Hepatocyte (in vitro differentiated cells): Measurements from ENCODE around the gene KRTAP5-4. TPM values are rescaled to one million over a fixed set of nuclear protein-coding genes. Genes with fewer than 3 reads are reported as not detected.

Experiments
- DNase-seq: peaks from one replicate; pipeline ENCODE4 v3.0.0-alpha.2; 2016; ENCODE audit warnings: low spot score
- H2AFZ ChIP-seq: fragments of 200-600 bp; sonication (generic); 2 replicates; pipeline ENCODE4 v1.6.0; 2016; ENCODE audit warnings: antibody characterized with exemption, mild to moderate bottlenecking
- H3K27ac ChIP-seq: fragments of 200-600 bp; sonication (generic); 2 replicates; pipeline ENCODE4 v1.5.1; 2016; ENCODE audit warnings: mild to moderate bottlenecking
- H3K27me3 ChIP-seq: fragments of 200-600 bp; sonication (generic); 2 replicates; pipeline ENCODE4 v1.6.1; 2016
- H3K36me3 ChIP-seq: fragments of 200-600 bp; sonication (generic); replicated peaks from 2 replicates; pipeline ENCODE4 v1.5.1; 2016; ENCODE audit warnings: low read depth; ENCODE audit not compliant: insufficient read depth
- H3K4me1 ChIP-seq: fragments of 200-600 bp; sonication (generic); 2 replicates; pipeline ENCODE4 v1.5.1; 2016; ENCODE audit warnings: mild to moderate bottlenecking, moderate library complexity; ENCODE audit not compliant: insufficient read depth
- H3K4me2 ChIP-seq: fragments of 200-600 bp; sonication (generic); 2 replicates; pipeline ENCODE4 v1.6.0; 2016
- H3K4me3 ChIP-seq: fragments of 200-600 bp; sonication (generic); 2 replicates; pipeline ENCODE4 v1.5.1; 2016; ENCODE audit warnings: mild to moderate bottlenecking
- H3K79me2 ChIP-seq: fragments of 200-600 bp; sonication (generic); 2 replicates; pipeline ENCODE4 v1.6.0; 2017; ENCODE audit warnings: mild to moderate bottlenecking
- H3K9me2 ChIP-seq: fragments of 200-600 bp; sonication (generic); replicated peaks from 2 replicates; pipeline ENCODE4 v1.6.0; 2017; ENCODE audit warnings: mild to moderate bottlenecking; ENCODE audit not compliant: insufficient read depth
- H3K9me3 ChIP-seq: fragments of 200-600 bp; sonication (generic); 2 replicates; pipeline ENCODE4 v1.5.1; 2016; ENCODE audit warnings: low read depth, mild to moderate bottlenecking
- H4K20me1 ChIP-seq: fragments of 200-600 bp; sonication (generic); 2 replicates; pipeline ENCODE4 v1.6.0; 2016; ENCODE audit warnings: mild to moderate bottlenecking; ENCODE audit not compliant: insufficient read depth, poor library complexity, severe bottlenecking
- CTCF ChIP-seq: fragments of 200-600 bp; sonication (generic); IDR thresholded peaks from 2 replicates; pipeline ENCODE4 v1.5.1; 2016; ENCODE audit warnings: antibody characterized with exemption, mild to moderate bottlenecking; ENCODE audit not compliant: poor library complexity
- EZH2 ChIP-seq: fragments of 200-600 bp; sonication (generic); IDR thresholded peaks from 2 replicates; pipeline ENCODE4 v1.6.1; 2016; ENCODE audit warnings: antibody characterized with exemption, mild to moderate bottlenecking, borderline replicate concordance
- EZH2phosphoT487 ChIP-seq: fragments of 200-600 bp; sonication (generic); IDR thresholded peaks from one replicate; pipeline ENCODE4 v1.6.1; 2018; ENCODE audit warnings: antibody characterized with exemption, mild to moderate bottlenecking, low read depth, moderate library complexity; ENCODE audit not compliant: unreplicated experiment, severe bottlenecking
- WGBS: methylation state at CpG from one replicate; pipeline ENCODE4 v1.1.6; 2016; ENCODE audit warnings: low lambda C conversion rate; ENCODE audit errors: missing lambda C conversion rate; 5-methylcytosine and 5-hydroxymethylcytosine counted together
- polyA plus RNA-seq: library from polyadenylated mRNA; unstranded; fragments of >200 nt; fragmentation: Nextera tagmentation; extraction: Ambion mirVana; gene quantifications from 2 replicates; pipeline ENCODE4 v1.2.1, GENCODE V29; 2016
- total RNA-seq: library from RNA; depleted of rRNA; stranded (reverse); fragments of >200 nt; gene quantifications from 2 replicates; pipeline ENCODE4 v1.2.3, GENCODE V29; 2014

The KRTAP5-4 gene
- total and polyA plus RNA-seq, 2 experiments from 2014 or later, result not detected

- no peak for TF ChIP-seq CTCF
- no peak for TF ChIP-seq EZH2
- TF ChIP-seq EZH2phosphoT487, result no peak
- no peak overlapping the region for H3K4me2 ChIP-seq
- no peaks in the 10 kb centered on the region for H3K79me2 ChIP-seq
- no peaks in the 10 kb centered on the region for H4K20me1 ChIP-seq
- H3K27me3 ChIP-seq, result peaks cover 14% of the 10 kb centered on the region
- no peak overlapping the region for H3K4me3 ChIP-seq
- H3K9me3 ChIP-seq, result no peaks in the 10 kb centered on the region
- no peaks in the 10 kb centered on the region for H3K9me2 ChIP-seq
- no peak overlapping the region for H2AFZ ChIP-seq
- no peak for DNase-seq
- no peak overlapping the region for H3K27ac ChIP-seq
- WGBS, result 71% methylated on average over 13 of the region's 13 CpGs
- H3K4me1 ChIP-seq, result no peaks in the 10 kb centered on the region
- no peaks in the 10 kb centered on the region for H3K36me3 ChIP-seq
Measured at GRCh38 chr11:1631066-1631568, 9.2 kb upstream of the KRTAP5-4 start.

- WGBS, result 78% methylated on average over 2 of the region's 2 CpGs
- H3K27ac ChIP-seq, result no peak overlapping the region
- peaks cover 11% of the 10 kb centered on the region for H3K27me3 ChIP-seq
- no peaks in the 10 kb centered on the region for H3K36me3 ChIP-seq
- H3K4me3 ChIP-seq, result no peak overlapping the region
- H3K4me1 ChIP-seq, result no peaks in the 10 kb centered on the region
- H4K20me1 ChIP-seq, result no peaks in the 10 kb centered on the region
- no peak for DNase-seq
- H3K79me2 ChIP-seq, result no peaks in the 10 kb centered on the region
- H3K4me2 ChIP-seq, result no peak overlapping the region
- no peak for TF ChIP-seq EZH2
- TF ChIP-seq EZH2phosphoT487, result no peak
- no peak for TF ChIP-seq CTCF
- H3K9me3 ChIP-seq, result no peaks in the 10 kb centered on the region
- H3K9me2 ChIP-seq, result no peaks in the 10 kb centered on the region
- H2AFZ ChIP-seq, result no peak overlapping the region
Measured at GRCh38 chr11:1630271-1630670, 8.3 kb upstream of the KRTAP5-4 start.

- Histone ChIP-seq H2AFZ (no peak within 1 kb of the TSS), H3K4me2 (no peak within 1 kb of the TSS), H4K20me1 (no peaks in the 10 kb centered on the region), H3K9me3 (no peaks in the 10 kb centered on the region), H3K36me3 (no peaks in the 10 kb centered on the region), H3K9me2 (no peaks in the 10 kb centered on the region), H3K79me2 (no peaks in the 10 kb centered on the region), H3K27ac (no peak within 1 kb of the TSS), H3K27me3 (peaks cover 11% of the 10 kb centered on the region), H3K4me1 (no peaks in the 10 kb centered on the region), H3K4me3 (no peak within 1 kb of the TSS)
- WGBS, result 88% methylated on average over 25 of the region's 26 CpGs
- TF ChIP-seq EZH2 (no peak), EZH2phosphoT487 (no peak), CTCF (no peak)
- no peak for DNase-seq
Measured at GRCh38 chr11:1629326-1630185, 7.6 kb upstream of the KRTAP5-4 start, which contains the start of gene KRTAP5-5. KRTAP5-5 (plus strand) TSS chr11:1629775; CDS start chr11:1629841, 66 bp downstream.
